ENCODE data around the gene PTPN7. TPM values are rescaled to one million over a fixed set of nuclear protein-coding genes. Genes with fewer than 3 reads are reported as not detected.

PTPN7 gene
- total RNA-seq, 2 experiments from 2014 or later, result 67.5 to 83.1 TPM

GRCh38 chr1:202187041-202187671 lies 26.8 kb upstream of the PTPN7 start:
- Histone ChIP-seq H3K27ac (ENCODE audit: low read depth, low read length, poor library complexity, severe bottlenecking) (no peak overlapping the region), H3K36me3 (ENCODE audit: insufficient read depth, low read length) (no peaks in the 10 kb centered on the region), H3K9me2 (ENCODE audit: insufficient read depth, low read length) (no peaks in the 10 kb centered on the region), H3K4me2 (ENCODE audit: low read length) (no peak overlapping the region), H3K4me3 (ENCODE audit: low read depth, low read length, poor library complexity, severe bottlenecking) (no peak overlapping the region), H4K20me1 (ENCODE audit: insufficient read depth, low read length) (no peaks in the 10 kb centered on the region), H3K9me3 (ENCODE audit: low read length) (no peaks in the 10 kb centered on the region), H3K4me1 (ENCODE audit: insufficient read depth, low read length, poor library complexity, severe bottlenecking) (no peaks in the 10 kb centered on the region), H3K79me2 (ENCODE audit: insufficient read depth, low read depth, low read length) (no peaks in the 10 kb centered on the region), H2AFZ (ENCODE audit: low read length) (no peak overlapping the region)
- no TSS peak for BruUV-seq (replicated peaks)
- no peak for DNase-seq (ENCODE audit: low spot score)
- POLR2A ChIA-PET, result no interaction called here
- TF ChIP-seq EZH2phosphoT487 (IDR thresholded peaks at IDR 0.05; ENCODE audit: borderline replicate concordance, low read depth, low read length) (no peak), CTCF (conservative IDR thresholded peaks at IDR 0.05; ENCODE audit: low read length) (no peak)
- intact Hi-C loops (cut with micrococcal nuclease; ENCODE audit: unreplicated experiment), result loop anchor here (5.0 to 10.0 kb wide), 2 partner anchors 428 to 530 kb away; no protein-coding TSS in a partner anchor
- CTCF ChIA-PET (ENCODE audit: unreplicated experiment), result interaction anchor here (0.6 kb wide), 1 partner anchor 296 kb away, joined by 3 read pairs; no protein-coding TSS in a partner anchor

- H2AFZ ChIP-seq (ENCODE audit: low read length), result no peak overlapping the region
- ChIA-PET POLR2A (no interaction called here), CTCF (ENCODE audit: unreplicated experiment) (no interaction called here)
- H3K4me2 ChIP-seq (ENCODE audit: low read length), result no peak overlapping the region
- intact Hi-C loops (cut with micrococcal nuclease; ENCODE audit: unreplicated experiment), result loop anchor here (5.0 to 10.0 kb wide), 2 partner anchors 428 to 531 kb away; no protein-coding TSS in a partner anchor
- no peaks in the 10 kb centered on the region for H3K36me3 ChIP-seq (ENCODE audit: insufficient read depth, low read length)
- H3K9me2 ChIP-seq (ENCODE audit: insufficient read depth, low read length), result no peaks in the 10 kb centered on the region
- TF ChIP-seq CTCF (conservative IDR thresholded peaks at IDR 0.05; ENCODE audit: low read length) (no peak), EZH2phosphoT487 (IDR thresholded peaks at IDR 0.05; ENCODE audit: borderline replicate concordance, low read depth, low read length) (no peak)
- H3K4me1 ChIP-seq (ENCODE audit: insufficient read depth, low read length, poor library complexity, severe bottlenecking), result no peaks in the 10 kb centered on the region
- H3K9me3 ChIP-seq (ENCODE audit: low read length), result no peaks in the 10 kb centered on the region
- no peak for DNase-seq (ENCODE audit: low spot score)
- no peak overlapping the region for H3K4me3 ChIP-seq (ENCODE audit: low read depth, low read length, poor library complexity, severe bottlenecking)
- BruUV-seq (replicated peaks), result no TSS peak
- no peaks in the 10 kb centered on the region for H4K20me1 ChIP-seq (ENCODE audit: insufficient read depth, low read length)
- no peak overlapping the region for H3K27ac ChIP-seq (ENCODE audit: low read depth, low read length, poor library complexity, severe bottlenecking)
- no peaks in the 10 kb centered on the region for H3K79me2 ChIP-seq (ENCODE audit: insufficient read depth, low read depth, low read length)
Observed at GRCh38 chr1:202186327-202186726, 25.9 kb upstream of the PTPN7 start.

- Histone ChIP-seq H3K36me3 (ENCODE audit: insufficient read depth, low read length) (no peaks in the 10 kb centered on the region), H3K4me3 (ENCODE audit: low read depth, low read length, poor library complexity, severe bottlenecking) (no peak overlapping the region), H4K20me1 (ENCODE audit: insufficient read depth, low read length) (no peaks in the 10 kb centered on the region), H3K9me2 (ENCODE audit: insufficient read depth, low read length) (no peaks in the 10 kb centered on the region), H3K4me2 (ENCODE audit: low read length) (no peak overlapping the region), H2AFZ (ENCODE audit: low read length) (no peak overlapping the region), H3K4me1 (ENCODE audit: insufficient read depth, low read length, poor library complexity, severe bottlenecking) (no peaks in the 10 kb centered on the region), H3K27ac (ENCODE audit: low read depth, low read length, poor library complexity, severe bottlenecking) (no peak overlapping the region), H3K9me3 (ENCODE audit: low read length) (no peaks in the 10 kb centered on the region), H3K79me2 (ENCODE audit: insufficient read depth, low read depth, low read length) (no peaks in the 10 kb centered on the region)
- intact Hi-C loops (cut with micrococcal nuclease; ENCODE audit: unreplicated experiment), result loop anchor here (5.0 to 10.0 kb wide), 2 partner anchors 430 to 532 kb away; no protein-coding TSS in a partner anchor
- ChIA-PET CTCF (ENCODE audit: unreplicated experiment) (interaction anchor here (0.6 to 1.0 kb wide), 3 partner anchors 8 to 28 kb away, joined by 3 to 9 read pairs (median 4); no protein-coding TSS in a partner anchor), POLR2A (no interaction called here)
- DNase-seq (ENCODE audit: low spot score), result peak; percentile 68
- no TSS peak for BruUV-seq (replicated peaks)
- TF ChIP-seq CTCF (conservative IDR thresholded peaks at IDR 0.05; ENCODE audit: low read length) (peak; percentile 83), EZH2phosphoT487 (IDR thresholded peaks at IDR 0.05; ENCODE audit: borderline replicate concordance, low read depth, low read length) (no peak)
Observed at GRCh38 chr1:202184750-202185460, 24.5 kb upstream of the PTPN7 start.

Measured in OCI-LY7 (cell line).